A673 (cell line): ENCODE data around the gene AMZ1.

Experiments
- EZH2 ChIP-seq: fragments of 200-600 bp; sonication (generic); IDR thresholded peaks from 2 replicates; pipeline ENCODE4 v1.6.1; 2017; ENCODE audit warnings: borderline replicate concordance, low read depth, mild to moderate bottlenecking, mixed read lengths, antibody characterized with exemption, low read length; ENCODE audit not compliant: poor library complexity, severe bottlenecking
- TF ChIP-seq, protein P1 (sequence below): fragments of 300-800, 200-600 bp; sonication (generic); conservative IDR thresholded peaks from 2 replicates; pipeline ENCODE4 v1.5.1; 2017; ENCODE audit warnings: low read depth, mild to moderate bottlenecking, antibody characterized with exemption, low read length, moderate library complexity, mixed read lengths

DNA sequence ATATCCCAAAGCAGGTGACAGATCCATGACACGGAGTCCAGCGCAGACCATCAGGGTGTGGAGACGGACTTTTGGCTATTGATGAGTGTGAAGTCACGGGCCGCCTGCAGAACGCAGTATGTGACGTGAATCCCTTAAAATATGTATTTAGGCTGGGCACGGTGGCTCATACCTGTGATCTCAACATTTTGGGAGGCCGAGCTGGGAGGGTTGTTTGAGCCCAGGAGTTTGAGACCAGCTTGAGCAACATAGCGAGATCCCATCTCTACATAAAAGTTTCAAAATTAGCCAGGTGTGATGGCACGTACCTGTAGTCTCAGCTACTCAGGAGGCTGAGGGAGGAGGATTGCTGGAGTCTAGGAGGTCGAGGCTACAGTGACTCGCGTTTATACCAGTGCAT, 1.9 kb upstream of the AMZ1 start:
- TF ChIP-seq, protein P1, sequence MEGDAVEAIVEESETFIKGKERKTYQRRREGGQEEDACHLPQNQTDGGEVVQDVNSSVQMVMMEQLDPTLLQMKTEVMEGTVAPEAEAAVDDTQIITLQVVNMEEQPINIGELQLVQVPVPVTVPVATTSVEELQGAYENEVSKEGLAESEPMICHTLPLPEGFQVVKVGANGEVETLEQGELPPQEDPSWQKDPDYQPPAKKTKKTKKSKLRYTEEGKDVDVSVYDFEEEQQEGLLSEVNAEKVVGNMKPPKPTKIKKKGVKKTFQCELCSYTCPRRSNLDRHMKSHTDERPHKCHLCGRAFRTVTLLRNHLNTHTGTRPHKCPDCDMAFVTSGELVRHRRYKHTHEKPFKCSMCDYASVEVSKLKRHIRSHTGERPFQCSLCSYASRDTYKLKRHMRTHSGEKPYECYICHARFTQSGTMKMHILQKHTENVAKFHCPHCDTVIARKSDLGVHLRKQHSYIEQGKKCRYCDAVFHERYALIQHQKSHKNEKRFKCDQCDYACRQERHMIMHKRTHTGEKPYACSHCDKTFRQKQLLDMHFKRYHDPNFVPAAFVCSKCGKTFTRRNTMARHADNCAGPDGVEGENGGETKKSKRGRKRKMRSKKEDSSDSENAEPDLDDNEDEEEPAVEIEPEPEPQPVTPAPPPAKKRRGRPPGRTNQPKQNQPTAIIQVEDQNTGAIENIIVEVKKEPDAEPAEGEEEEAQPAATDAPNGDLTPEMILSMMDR, result no peak
- TF ChIP-seq EZH2, result no peak
